Measurements from ENCODE around the gene LPIN1.

Gene LPIN1

DNA sequence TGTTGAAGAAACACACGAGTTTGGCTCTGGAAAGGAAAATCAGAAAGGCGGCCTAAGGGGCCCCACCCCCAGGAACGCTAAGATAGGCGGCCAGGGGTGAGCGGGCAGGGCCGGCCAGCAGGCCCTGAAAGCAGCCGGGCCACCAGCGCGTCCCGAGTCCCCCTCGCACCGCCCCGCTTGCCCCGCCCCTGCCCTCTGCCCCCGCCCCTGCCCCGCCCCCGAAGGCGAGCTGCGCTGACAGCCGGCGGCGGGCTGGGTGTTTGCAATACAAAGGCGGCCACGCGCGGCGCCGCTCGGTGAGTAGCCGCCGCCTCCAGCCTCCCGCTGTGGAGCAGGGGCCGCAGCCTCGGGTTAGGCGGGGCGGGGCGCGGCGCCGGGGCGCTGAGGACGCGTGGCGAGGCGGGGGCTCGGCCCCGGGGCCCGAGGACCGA lies at the start of gene LPIN1:
Gene LPIN1 (plus strand): TSS at position 257 of the 431 bp plus-strand sequence. CDS start 18,910 bp downstream, outside the sequence.
- Mint-ChIP-seq H3K4me3 (peak within 1 kb of the TSS; percentile 85 to 89 (median 86)), H3K27me3 (ENCODE audit: low read depth) (peaks cover 8% of the 10 kb centered on the region), H3K4me1 (peaks cover 49% of the 10 kb centered on the region), H3K9me3 (no peaks in the 10 kb centered on the region), H3K27ac (peak within 1 kb of the TSS; percentile 66 to 96 (median 79)), H3K36me3 (ENCODE audit: low read depth) (no peaks in the 10 kb centered on the region)
- TF ChIP-seq, protein P1, sequence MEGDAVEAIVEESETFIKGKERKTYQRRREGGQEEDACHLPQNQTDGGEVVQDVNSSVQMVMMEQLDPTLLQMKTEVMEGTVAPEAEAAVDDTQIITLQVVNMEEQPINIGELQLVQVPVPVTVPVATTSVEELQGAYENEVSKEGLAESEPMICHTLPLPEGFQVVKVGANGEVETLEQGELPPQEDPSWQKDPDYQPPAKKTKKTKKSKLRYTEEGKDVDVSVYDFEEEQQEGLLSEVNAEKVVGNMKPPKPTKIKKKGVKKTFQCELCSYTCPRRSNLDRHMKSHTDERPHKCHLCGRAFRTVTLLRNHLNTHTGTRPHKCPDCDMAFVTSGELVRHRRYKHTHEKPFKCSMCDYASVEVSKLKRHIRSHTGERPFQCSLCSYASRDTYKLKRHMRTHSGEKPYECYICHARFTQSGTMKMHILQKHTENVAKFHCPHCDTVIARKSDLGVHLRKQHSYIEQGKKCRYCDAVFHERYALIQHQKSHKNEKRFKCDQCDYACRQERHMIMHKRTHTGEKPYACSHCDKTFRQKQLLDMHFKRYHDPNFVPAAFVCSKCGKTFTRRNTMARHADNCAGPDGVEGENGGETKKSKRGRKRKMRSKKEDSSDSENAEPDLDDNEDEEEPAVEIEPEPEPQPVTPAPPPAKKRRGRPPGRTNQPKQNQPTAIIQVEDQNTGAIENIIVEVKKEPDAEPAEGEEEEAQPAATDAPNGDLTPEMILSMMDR (IDR thresholded peaks at IDR 0.05; ENCODE audit: unreplicated experiment in 3 of 3), result peak in 1 of 3 experiments; percentile 27

DNA sequence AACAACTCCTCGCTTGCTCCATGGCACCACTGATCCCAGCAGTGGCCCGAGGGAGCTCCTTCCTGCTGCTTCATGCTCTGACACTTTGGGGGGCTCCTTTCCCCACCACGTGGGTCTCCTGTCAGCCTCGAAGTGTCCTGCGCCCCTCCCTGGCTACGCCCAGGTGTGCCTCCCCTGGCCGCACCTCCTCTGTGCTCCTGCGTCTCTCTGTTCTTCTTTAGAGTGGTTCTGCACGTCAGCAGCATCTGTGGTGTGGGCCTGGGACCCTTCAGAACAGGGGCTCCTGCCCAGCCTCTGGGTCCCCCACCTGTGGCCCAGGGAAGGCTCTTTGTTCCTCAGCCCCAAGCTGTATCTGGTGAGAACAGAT lies 49.7 kb upstream of the LPIN1 start:
- H3K36me3 Mint-ChIP-seq (ENCODE audit: low read depth), result no peaks in the 10 kb centered on the region
- TF ChIP-seq, protein P1 (IDR thresholded peaks at IDR 0.05; ENCODE audit: unreplicated experiment in 3 of 3), result no peak
- no peak overlapping the region for H3K27ac Mint-ChIP-seq
- H3K4me1 Mint-ChIP-seq, result peaks cover 30% of the 10 kb centered on the region
- peaks cover 4% of the 10 kb centered on the region for H3K27me3 Mint-ChIP-seq (ENCODE audit: low read depth)
- no peaks in the 10 kb centered on the region for H3K9me3 Mint-ChIP-seq
- H3K4me3 Mint-ChIP-seq, result no peak overlapping the region

DNA sequence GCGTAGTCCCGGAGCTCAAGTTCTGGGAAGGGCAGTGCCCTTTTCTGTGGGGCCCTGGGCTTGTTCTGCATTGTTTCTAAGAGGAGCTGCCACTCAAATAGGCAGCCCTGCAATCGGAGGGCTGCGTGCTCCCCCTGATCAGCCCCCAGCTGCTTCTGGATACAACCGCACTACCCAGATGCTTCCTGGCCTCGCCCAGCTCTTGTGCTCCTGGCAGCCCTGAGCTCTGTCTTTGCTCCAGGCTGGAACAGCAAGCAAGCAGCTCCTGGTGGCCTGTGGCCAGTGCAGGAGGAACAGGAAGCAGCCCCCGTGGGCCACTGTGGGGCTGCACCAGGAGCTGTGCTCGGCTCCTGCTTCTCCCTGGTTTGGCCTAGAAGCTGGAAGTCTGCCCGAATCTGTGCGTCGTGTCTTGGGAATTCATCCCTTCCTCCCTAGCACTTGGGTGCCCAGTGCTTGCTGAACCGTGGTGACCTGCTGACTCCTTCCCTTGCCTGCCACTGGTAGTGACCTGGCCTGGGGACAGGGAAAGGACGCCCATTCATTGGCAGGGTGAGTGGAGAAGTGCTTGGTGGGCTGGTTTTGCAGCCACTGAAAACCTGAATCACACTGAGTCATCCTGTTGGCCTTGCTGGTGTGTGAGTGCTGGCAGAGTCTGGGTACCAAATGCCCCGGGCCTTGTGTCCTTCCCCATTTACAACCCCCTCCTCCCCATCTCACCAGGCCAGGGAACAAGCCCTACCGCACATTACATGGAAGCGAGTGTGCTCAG lies 49.1 kb upstream of the LPIN1 start:
- Mint-ChIP-seq H3K4me3 (no peak overlapping the region), H3K36me3 (ENCODE audit: low read depth) (no peaks in the 10 kb centered on the region), H3K9me3 (no peaks in the 10 kb centered on the region), H3K27ac (no peak overlapping the region), H3K27me3 (ENCODE audit: low read depth) (peaks cover 4% of the 10 kb centered on the region), H3K4me1 (peaks cover 30% of the 10 kb centered on the region)
- TF ChIP-seq, protein P1 (IDR thresholded peaks at IDR 0.05; ENCODE audit: unreplicated experiment in 3 of 3), result no peak

GRCh38 chr2:11698009-11698922 lies 48.2 kb upstream of the LPIN1 start:
- Mint-ChIP-seq H3K36me3 (ENCODE audit: low read depth) (no peaks in the 10 kb centered on the region), H3K9me3 (no peaks in the 10 kb centered on the region), H3K27me3 (ENCODE audit: low read depth) (peaks cover 4% of the 10 kb centered on the region), H3K27ac (no peak overlapping the region), H3K4me1 (peaks cover 24% of the 10 kb centered on the region), H3K4me3 (no peak overlapping the region)
- TF ChIP-seq, protein P1 (IDR thresholded peaks at IDR 0.05; ENCODE audit: unreplicated experiment in 3 of 3), result no peak

DNA sequence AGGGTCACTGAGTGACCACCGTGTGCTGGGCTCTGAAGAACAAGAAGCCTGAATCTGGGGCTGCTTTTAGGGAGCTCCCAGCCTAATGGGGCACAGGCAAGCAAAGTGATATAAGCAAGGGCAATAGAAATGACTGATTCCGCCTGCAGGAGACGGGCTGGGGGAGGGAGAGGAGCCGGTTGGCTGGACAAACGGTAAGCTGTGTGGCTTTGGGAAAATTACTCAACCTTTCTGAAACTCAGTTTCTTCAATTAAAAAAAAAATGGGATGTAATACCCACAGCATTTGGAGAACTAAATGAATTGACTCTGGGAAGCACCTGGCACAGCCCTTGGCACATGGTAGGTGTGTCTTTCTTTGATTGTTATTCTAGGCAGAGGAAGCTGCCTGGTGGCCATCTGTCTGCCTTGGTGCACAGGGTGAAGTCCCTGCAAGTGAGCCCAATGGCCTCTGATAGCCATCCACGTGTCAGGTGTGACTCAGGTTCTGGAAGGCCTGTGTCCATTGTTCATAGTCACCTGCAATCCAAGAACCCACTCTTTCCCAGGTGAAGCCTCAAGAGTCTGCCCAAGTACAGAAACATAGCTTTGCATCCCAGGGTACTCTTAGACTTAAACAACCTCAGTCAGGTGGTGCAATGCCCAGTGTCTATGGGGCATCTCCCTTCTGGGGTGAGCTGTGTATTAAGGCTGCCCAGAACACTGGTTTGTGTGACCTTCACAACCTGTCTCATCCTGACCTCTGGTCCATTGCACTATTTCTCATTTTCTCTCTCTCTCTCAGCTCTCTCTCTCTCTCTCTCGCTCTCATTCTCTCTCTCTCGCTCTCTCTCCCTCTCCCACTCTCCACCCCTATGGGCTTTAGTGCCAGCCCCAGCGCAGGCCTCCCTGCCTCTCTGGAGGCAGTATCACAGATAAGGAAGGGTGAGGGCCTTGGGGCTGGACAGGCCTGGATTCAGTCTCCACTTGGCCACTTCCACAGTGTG lies 46.5 kb upstream of the LPIN1 start:
- peaks cover 24% of the 10 kb centered on the region for H3K4me1 Mint-ChIP-seq
- H3K4me3 Mint-ChIP-seq, result no peak overlapping the region
- TF ChIP-seq, protein P1 (IDR thresholded peaks at IDR 0.05; ENCODE audit: unreplicated experiment in 3 of 3), result no peak
- no peak overlapping the region for H3K27ac Mint-ChIP-seq
- no peaks in the 10 kb centered on the region for H3K9me3 Mint-ChIP-seq
- H3K27me3 Mint-ChIP-seq (ENCODE audit: low read depth), result no peaks in the 10 kb centered on the region
- no peaks in the 10 kb centered on the region for H3K36me3 Mint-ChIP-seq (ENCODE audit: low read depth)
